Measurements from ENCODE around the gene MAPK6. TPM values are rescaled to one million over a fixed set of nuclear protein-coding genes. Genes with fewer than 3 reads are reported as not detected.

Gene MAPK6
- total and polyA plus RNA-seq, 10 of the 15 experiments (the other 5 are each of a cell fraction or from before 2014, with no cell fraction given) = 20.6 to 100 (median 52.6) TPM

GRCh38 chr15:52005748-52006701, 13.0 kb upstream of the MAPK6 start (continued):
- TF ChIP-seq CBX3 (IDR thresholded peaks at IDR 0.05; ENCODE audit: borderline replicate concordance, low read depth) (no peak), REST (IDR thresholded peaks at IDR 0.05; ENCODE audit: low read depth, low read length) (no peak), RAD51 (IDR thresholded peaks at IDR 0.05) (no peak), BRCA1 (IDR thresholded peaks at IDR 0.05; ENCODE audit: low read depth, low read length) (no peak), RFX5 (IDR thresholded peaks at IDR 0.05; ENCODE audit: low read depth, low read length) (0 out of 2 replicates have a peak, but pooled peaks have one; percentile 13), CTCF (IDR thresholded peaks at IDR 0.05 in 2 of 3, conservative IDR thresholded peaks at IDR 0.05 in 1 of 3; ENCODE audit: control insufficient read depth in 2 of 3, extremely low read depth in 1 of 3, insufficient read depth in 1 of 3, low read depth in 3 of 3, low read length in 3 of 3) (no peak), SRF (IDR thresholded peaks at IDR 0.05; ENCODE audit: low read depth in 2 of 2, low read length in 2 of 2) (no peak), RELB (IDR thresholded peaks at IDR 0.05; ENCODE audit: low read depth) (peak; percentile 77), ESRRA (IDR thresholded peaks at IDR 0.05; ENCODE audit: low read length) (no peak), RCOR1 (conservative IDR thresholded peaks at IDR 0.05; ENCODE audit: low read depth, low read length) (no peak), PAX8 (IDR thresholded peaks at IDR 0.05) (no peak), TAF1 (IDR thresholded peaks at IDR 0.05; ENCODE audit: borderline replicate concordance, low read depth, low read length) (no peak), PAX5 (IDR thresholded peaks at IDR 0.05; ENCODE audit: borderline replicate concordance, low read depth, low read length) (no peak), HDAC6 (IDR thresholded peaks at IDR 0.05; ENCODE audit: unreplicated experiment) (no peak), CHD1 (IDR thresholded peaks at IDR 0.05; ENCODE audit: low read depth, low read length) (no peak), SUZ12 (IDR thresholded peaks at IDR 0.05; ENCODE audit: unreplicated experiment) (no peak), JUND (IDR thresholded peaks at IDR 0.05; ENCODE audit: low read depth, low read length) (0 out of 2 replicates have a peak, but pooled peaks have one; percentile 26), WRNIP1 (IDR thresholded peaks at IDR 0.05; ENCODE audit: borderline replicate concordance, low read depth, low read length) (no peak), SMAD5 (IDR thresholded peaks at IDR 0.05; ENCODE audit: low read depth) (no peak), GABPA (IDR thresholded peaks at IDR 0.05; ENCODE audit: low read depth) (0 out of 2 replicates have a peak, but pooled peaks have one; percentile 48), CHD4 (IDR thresholded peaks at IDR 0.05) (no peak), ZNF622 (IDR thresholded peaks at IDR 0.05) (no peak)

All from GM12878 (cell line).